Lower leg skin (tissue), 4 donors: ENCODE measurements around the gene DLG3. TPM values are rescaled to one million over a fixed set of nuclear protein-coding genes. Genes with fewer than 3 reads are reported as not detected.

Experiments
- DNase-seq, 2 donors: peaks; one replicate each; pipeline ENCODE4 v3.0.0-alpha.2; 2019; ENCODE audit warnings: low spot score in 2 of 2
- H3K4me3 ChIP-seq: fragments of 200-600 bp; sonication (generic); 2 replicates; pipeline ENCODE4 v1.5.1; 2017; ENCODE audit warnings: mild to moderate bottlenecking, low read depth; ENCODE audit not compliant: poor library complexity, severe bottlenecking
- POLR2A ChIP-seq, 2 donors: fragments of 450-650 bp; IDR thresholded peaks; one replicate each; pipeline ENCODE4 v1.6.1; 2016 to 2017; ENCODE audit warnings: antibody characterized with exemption in 2 of 2, mild to moderate bottlenecking in 1 of 2, moderate library complexity in 1 of 2
- WGBS, 2 donors: methylation state at CpG; one replicate each; pipeline ENCODE4 v1.1.5; 2018; 5-methylcytosine and 5-hydroxymethylcytosine counted together
- intact Hi-C: fragments of 100-400 bp; cut with DNase I; formaldehyde crosslinking; loops from one replicate; pipeline ENCODE4 v1.15.0; 2023; ENCODE audit warnings: low total_unique reads
- total RNA-seq, 4 donors: library from RNA; depleted of rRNA; stranded (reverse); fragments of >200 nt; gene quantifications; one replicate each; pipeline ENCODE4 v1.1.0, GENCODE V29; 2016
- TF ChIP-seq, protein P1 (sequence below), 3 donors: fragments of 450-650 bp; IDR thresholded peaks; one replicate each; pipeline ENCODE4 v1.5.1; 2016; ENCODE audit warnings: antibody characterized with exemption in 3 of 3, mild to moderate bottlenecking in 3 of 3, moderate library complexity in 2 of 3

The DLG3 gene
- total RNA-seq, 4 donors from 2014 or later: 26.1 to 40.2 (median 35.9) TPM

DNA sequence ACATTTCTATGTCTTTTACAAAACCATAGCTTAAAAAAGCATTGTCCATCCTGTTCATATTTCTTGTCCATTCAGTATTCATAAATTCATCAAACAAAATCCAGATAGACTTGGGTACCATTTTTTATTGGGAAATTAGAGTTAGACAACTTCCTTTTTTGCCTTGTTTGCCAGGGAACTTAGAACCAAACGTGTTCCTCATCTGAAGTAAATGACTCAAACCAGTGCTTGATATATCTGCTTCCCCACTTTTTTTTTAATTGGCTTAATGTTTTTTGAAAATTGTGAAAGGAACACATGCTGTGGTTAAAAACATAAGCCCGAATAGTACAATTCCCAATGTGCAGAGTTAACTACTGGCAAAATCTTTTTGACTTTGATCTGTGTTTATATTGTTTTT, 44.2 kb downstream of the DLG3 start:
- DNase-seq: no peak
- no peak overlapping the region for H3K4me3 ChIP-seq
- intact Hi-C loops: no loop called here
- TF ChIP-seq POLR2A (IDR thresholded peaks at IDR 0.05): no peak
- 57 to 74% methylated on average over 2 of the region's 2 CpGs for WGBS, 2 donors

DNA sequence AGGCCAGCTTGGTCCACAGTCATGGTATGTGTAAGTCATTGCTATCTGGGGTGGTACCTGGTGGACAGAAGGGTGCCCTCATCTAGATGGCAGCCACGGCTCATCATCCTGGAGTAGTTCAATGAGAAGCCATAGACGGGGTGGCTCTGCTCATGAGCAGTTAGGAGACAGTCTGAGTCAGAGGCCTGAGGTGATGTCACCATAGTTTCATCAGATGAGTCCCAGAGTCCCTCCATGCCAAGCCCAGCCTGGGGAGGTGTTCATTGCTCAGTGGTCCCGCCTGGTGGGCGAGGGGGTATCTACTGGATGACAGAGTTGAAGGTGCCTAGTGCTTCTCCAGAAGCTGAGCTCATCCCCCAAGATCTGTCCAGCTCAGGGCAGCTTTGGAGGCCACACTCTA, 49.8 kb downstream of the DLG3 start:
- 70 to 86% methylated on average over 4 of the region's 4 CpGs for WGBS, 2 donors
- H3K4me3 ChIP-seq: no peak overlapping the region
- intact Hi-C loops: no loop called here
- TF ChIP-seq POLR2A (IDR thresholded peaks at IDR 0.05): no peak
- TF ChIP-seq, protein P1, sequence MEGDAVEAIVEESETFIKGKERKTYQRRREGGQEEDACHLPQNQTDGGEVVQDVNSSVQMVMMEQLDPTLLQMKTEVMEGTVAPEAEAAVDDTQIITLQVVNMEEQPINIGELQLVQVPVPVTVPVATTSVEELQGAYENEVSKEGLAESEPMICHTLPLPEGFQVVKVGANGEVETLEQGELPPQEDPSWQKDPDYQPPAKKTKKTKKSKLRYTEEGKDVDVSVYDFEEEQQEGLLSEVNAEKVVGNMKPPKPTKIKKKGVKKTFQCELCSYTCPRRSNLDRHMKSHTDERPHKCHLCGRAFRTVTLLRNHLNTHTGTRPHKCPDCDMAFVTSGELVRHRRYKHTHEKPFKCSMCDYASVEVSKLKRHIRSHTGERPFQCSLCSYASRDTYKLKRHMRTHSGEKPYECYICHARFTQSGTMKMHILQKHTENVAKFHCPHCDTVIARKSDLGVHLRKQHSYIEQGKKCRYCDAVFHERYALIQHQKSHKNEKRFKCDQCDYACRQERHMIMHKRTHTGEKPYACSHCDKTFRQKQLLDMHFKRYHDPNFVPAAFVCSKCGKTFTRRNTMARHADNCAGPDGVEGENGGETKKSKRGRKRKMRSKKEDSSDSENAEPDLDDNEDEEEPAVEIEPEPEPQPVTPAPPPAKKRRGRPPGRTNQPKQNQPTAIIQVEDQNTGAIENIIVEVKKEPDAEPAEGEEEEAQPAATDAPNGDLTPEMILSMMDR (IDR thresholded peaks at IDR 0.05): no peak
- DNase-seq: no peak

GRCh38 chrX:70496491-70496890, 51.9 kb downstream of the DLG3 start:
- 67 to 89% methylated on average over 3 to 5 of the region's 5 CpGs for WGBS, 2 donors
- intact Hi-C loops: no loop called here
- H3K4me3 ChIP-seq: no peak overlapping the region
- TF ChIP-seq, protein P1 (IDR thresholded peaks at IDR 0.05): no peak
- no peak for TF ChIP-seq POLR2A (IDR thresholded peaks at IDR 0.05)
- DNase-seq: no peak

DNA sequence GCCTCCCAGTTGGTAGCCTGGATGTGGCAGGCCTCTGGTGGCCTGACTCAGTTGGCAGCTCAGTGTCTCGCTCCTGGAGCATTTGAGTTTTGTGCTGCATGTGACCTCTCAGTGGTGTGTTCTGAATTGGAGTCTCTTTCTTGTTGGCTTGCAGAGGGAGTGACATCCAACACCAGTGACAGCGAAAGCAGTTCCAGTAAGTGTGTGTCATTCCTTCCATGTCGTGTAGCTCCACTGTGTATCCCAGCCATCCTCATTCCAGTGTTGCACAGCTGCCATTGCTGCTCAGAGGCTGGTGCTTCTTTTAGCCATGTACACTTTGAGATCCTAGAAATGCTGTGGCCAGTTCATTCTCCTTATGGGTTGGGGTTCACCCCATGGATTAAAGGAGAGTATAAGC, 52.4 kb downstream of the DLG3 start:
- intact Hi-C loops: no loop called here
- no peak overlapping the region for H3K4me3 ChIP-seq

GRCh38 chrX:70498129-70498528, 53.5 kb downstream of the DLG3 start:
- TF ChIP-seq POLR2A (IDR thresholded peaks at IDR 0.05): no peak
- WGBS, 2 donors: 75 to 77% methylated on average over 1 to 2 of the region's 2 CpGs

More for the DNA sequence above, 52.4 kb downstream of the DLG3 start:
- no peak for DNase-seq
- TF ChIP-seq POLR2A (IDR thresholded peaks at IDR 0.05): no peak
- TF ChIP-seq, protein P1 (IDR thresholded peaks at IDR 0.05): no peak
- WGBS, 2 donors: 68 to 78% methylated on average over 3 of the region's 3 CpGs

GRCh38 chrX:70500826-70501225, 56.2 kb downstream of the DLG3 start:
- WGBS, 2 donors: 84 to 95% methylated on average over 4 of the region's 4 CpGs
- intact Hi-C loops: no loop called here
- DNase-seq: no peak
- TF ChIP-seq, protein P1 (IDR thresholded peaks at IDR 0.05): no peak
- TF ChIP-seq POLR2A (IDR thresholded peaks at IDR 0.05): no peak
- H3K4me3 ChIP-seq: no peak overlapping the region

More at GRCh38 chrX:70498129-70498528, 53.5 kb downstream of the DLG3 start:
- intact Hi-C loops: no loop called here
- no peak for DNase-seq
- no peak overlapping the region for H3K4me3 ChIP-seq

- 62 to 68% methylated on average over 5 to 6 of the region's 6 CpGs for WGBS, 2 donors
- no peak for DNase-seq
- H3K4me3 ChIP-seq: no peak overlapping the region
- TF ChIP-seq, protein P1 (IDR thresholded peaks at IDR 0.05): no peak
- TF ChIP-seq POLR2A (IDR thresholded peaks at IDR 0.05): no peak
- intact Hi-C loops: no loop called here
Observed at GRCh38 chrX:70504772-70505450, 60.3 kb downstream of the DLG3 start.
